K562 (cell line): ENCODE measurements around the gene GRAMD2A. TPM values are rescaled to one million over a fixed set of nuclear protein-coding genes. Genes with fewer than 3 reads are reported as not detected.

Experiments
- ATAC-seq: fragments of 200-7000 bp; cut with Tn5 transposase; 3 replicates; pipeline ENCODE4 v1.9.1; 2020; ENCODE audit warnings: moderate library complexity
- BruUV-seq: library from RNA; stranded (reverse); fragments of 400-500 nt; replicated peaks from 2 replicates; lab custom pipeline; 2021; lab: Mats Ljungman, UMichigan
- CTCF ChIA-PET: fragments of 300-600 bp; formaldehyde crosslinking; extraction: SDS; loops from one replicate; lab custom pipeline; 2021; ENCODE audit warnings: low intra/inter-chr PET ratio; lab: Yijun Ruan, JAX
- POLR2A ChIA-PET: fragments of 300-600, 350-650 bp; sonication (Branson Sonifier 250); formaldehyde crosslinking; extraction: SDS; loops from one replicate; lab custom pipeline; 2021; ENCODE audit warnings: antibody characterized with exemption, inconsistent platforms; lab: Yijun Ruan, JAX
- DNase-seq, 4 experiments: peaks; one replicate each; pipeline versions ENCODE4 v3.0.0 to v3.0.0-alpha.2; 2011 to 2018; ENCODE audit warnings: low spot score in 3 of 4, mixed read lengths in 3 of 4; ENCODE audit errors: extremely low read depth in 1 of 4
- FAIRE-seq: peaks from 2 replicates; lab custom pipeline; 2011; peaks lifted over from hg19 to GRCh38; lab: Jason Lieb, UNC
- H2AFZ ChIP-seq: 2 replicates; pipeline ENCODE4 v1.6.0; 2011; ENCODE audit warnings: low read depth, low read length, control low read depth, inconsistent platforms
- H3K27ac ChIP-seq: fragments of 200-600 bp; 3 replicates; pipeline ENCODE4 v1.8.0; 2011; ENCODE audit warnings: low read depth, mild to moderate bottlenecking, control low read depth, inconsistent platforms, low read length, moderate library complexity, mixed read lengths; ENCODE audit errors: extremely low read depth
- H3K27me3 ChIP-seq, 2 experiments: fragments of 300-600 bp in 1 of 2; 2 replicates in 1 of 2; 3 replicates in 1 of 2; pipeline versions ENCODE4 v1.6.0 to v1.8.0; 2011; ENCODE audit warnings: inconsistent platforms in 2 of 2, low read length in 2 of 2, mild to moderate bottlenecking in 1 of 2, mixed read lengths in 1 of 2, moderate library complexity in 1 of 2; ENCODE audit not compliant: control insufficient read depth in 2 of 2, insufficient read depth in 2 of 2
- H3K36me3 ChIP-seq: fragments of 300-600 bp; 3 replicates; pipeline ENCODE4 v1.8.0; 2011; ENCODE audit warnings: mild to moderate bottlenecking, low read length, inconsistent platforms; ENCODE audit not compliant: control insufficient read depth, insufficient read depth
- H3K4me1 ChIP-seq, 2 experiments: fragments of 200-600 bp in 1 of 2; replicated peaks in 1 of 2; 2 replicates in 1 of 2; 3 replicates in 1 of 2; pipeline versions ENCODE4 v1.5.1 to v1.8.0; 2011; ENCODE audit warnings: inconsistent platforms in 2 of 2, low read length in 2 of 2, mild to moderate bottlenecking in 1 of 2, mixed read lengths in 1 of 2, moderate library complexity in 1 of 2; ENCODE audit not compliant: control insufficient read depth in 2 of 2, insufficient read depth in 2 of 2
- H3K4me2 ChIP-seq: 2 replicates; pipeline ENCODE4 v1.6.1; 2011; ENCODE audit warnings: low read length, control low read depth, inconsistent platforms, mixed read lengths; ENCODE audit not compliant: insufficient read depth
- H3K4me3 ChIP-seq: fragments of 200-600 bp; sonication (generic), shearing (Covaris generic); 2 replicates; pipeline ENCODE4 v1.5.1; 2016; ENCODE audit warnings: control low read depth, inconsistent platforms
- H3K79me2 ChIP-seq: fragments of 200-600 bp; 3 replicates; pipeline ENCODE4 v1.8.0; 2011; ENCODE audit warnings: low read length, inconsistent platforms; ENCODE audit not compliant: control insufficient read depth, insufficient read depth
- H3K9ac ChIP-seq, 2 experiments: 2 replicates each; pipeline versions ENCODE4 v1.6.0 to v1.6.1; 2011; ENCODE audit warnings: low read depth in 2 of 2, low read length in 2 of 2, control low read depth in 1 of 2, inconsistent platforms in 1 of 2, mild to moderate bottlenecking in 1 of 2, mixed read lengths in 1 of 2; ENCODE audit not compliant: insufficient read depth in 1 of 2
- H3K9me1 ChIP-seq: one replicate; pipeline ENCODE4 v1.6.0; 2011; ENCODE audit warnings: inconsistent platforms, mild to moderate bottlenecking, low read length, moderate library complexity; ENCODE audit not compliant: control insufficient read depth, insufficient read depth
- H3K9me3 ChIP-seq: replicated peaks from 2 replicates; pipeline ENCODE4 v1.5.1; 2011; ENCODE audit warnings: low read depth, low read length, inconsistent platforms; ENCODE audit not compliant: control insufficient read depth, insufficient read depth
- H4K20me1 ChIP-seq: replicated peaks from 2 replicates; pipeline ENCODE4 v1.6.1; 2011; ENCODE audit warnings: low read length, inconsistent platforms, mixed read lengths; ENCODE audit not compliant: control insufficient read depth, insufficient read depth
- THRAP3 ChIP-seq: fragments of 450-650 bp; IDR thresholded peaks from 2 replicates; pipeline ENCODE4 v1.6.1; 2016; ENCODE audit warnings: mild to moderate bottlenecking, inconsistent platforms, borderline replicate concordance
- WGBS: fragments of 100-300 bp; shearing (Covaris generic); methylation state at CpG from one replicate; pipeline ENCODE4 v1.1.6; 2016; ENCODE audit warnings: low coverage, mixed read lengths; ENCODE audit not compliant: insufficient coverage; ENCODE audit errors: missing lambda C conversion rate; 5-methylcytosine and 5-hydroxymethylcytosine counted together
- in situ Hi-C: fragments of 300-500 bp; cut with MboI; formaldehyde crosslinking; loops from 4 replicates; pipeline ENCODE4 v1.15.0; 2018; ENCODE audit warnings: inconsistent platforms, mixed read lengths
- intact Hi-C: fragments of 100-400 bp; cut with micrococcal nuclease; formaldehyde crosslinking; loops from 2 replicates; pipeline ENCODE4 v1.14.2; 2022
- polyA plus RNA-seq, 8 experiments: library from polyadenylated mRNA; depleted of rRNA in 4 of 8; stranded (reverse) in 5 of 8; unstranded in 3 of 8; fragments of >200 nt; fragmentation: Nextera tagmentation in 2 of 8; fragmentation: Illumina TruSeq in 1 of 8; extraction: Ambion mirVana in 2 of 8; extraction: Trizol in 1 of 8; gene quantifications; 2 replicates each; pipeline versions ENCODE4 v1.2.1 to v1.2.3, GENCODE V29; 2011 to 2014; ENCODE audit warnings: inconsistent platforms in 1 of 8, missing spikeins in 1 of 8
- total RNA-seq, 7 experiments: library from RNA; depleted of rRNA in 6 of 7; stranded (reverse); fragments of >200 nt in 6 of 7; fragmentation: Illumina TruSeq in 2 of 7; extraction: Trizol in 2 of 7; gene quantifications; 2 replicates each; pipeline versions ENCODE4 v1.2.1 to v1.2.3, GENCODE V29; 2011 to 2021; ENCODE audit warnings: low replicate concordance in 1 of 7
- TF ChIP-seq, protein P1 (sequence below): fragments of 250-450 bp; sonication (Bioruptor Pico); IDR thresholded peaks from 2 replicates; pipeline ENCODE4 v1.5.0; 2020; ENCODE audit warnings: mild to moderate bottlenecking, borderline replicate concordance
- TF ChIP-seq, protein P2 (sequence below): sonication (generic); formaldehyde crosslinking; IDR thresholded peaks from 2 replicates; pipeline ENCODE4 v1.8.1; 2023; ENCODE audit warnings: mild to moderate bottlenecking, missing genetic modification reagents, moderate library complexity

GRAMD2A gene
- total and polyA plus RNA-seq, 9 of the 15 experiments (the other 6 are each of a cell fraction or from before 2014, with no cell fraction given) = 0.08 to 0.22 TPM; not detected in 7

- TF ChIP-seq, protein P1, sequence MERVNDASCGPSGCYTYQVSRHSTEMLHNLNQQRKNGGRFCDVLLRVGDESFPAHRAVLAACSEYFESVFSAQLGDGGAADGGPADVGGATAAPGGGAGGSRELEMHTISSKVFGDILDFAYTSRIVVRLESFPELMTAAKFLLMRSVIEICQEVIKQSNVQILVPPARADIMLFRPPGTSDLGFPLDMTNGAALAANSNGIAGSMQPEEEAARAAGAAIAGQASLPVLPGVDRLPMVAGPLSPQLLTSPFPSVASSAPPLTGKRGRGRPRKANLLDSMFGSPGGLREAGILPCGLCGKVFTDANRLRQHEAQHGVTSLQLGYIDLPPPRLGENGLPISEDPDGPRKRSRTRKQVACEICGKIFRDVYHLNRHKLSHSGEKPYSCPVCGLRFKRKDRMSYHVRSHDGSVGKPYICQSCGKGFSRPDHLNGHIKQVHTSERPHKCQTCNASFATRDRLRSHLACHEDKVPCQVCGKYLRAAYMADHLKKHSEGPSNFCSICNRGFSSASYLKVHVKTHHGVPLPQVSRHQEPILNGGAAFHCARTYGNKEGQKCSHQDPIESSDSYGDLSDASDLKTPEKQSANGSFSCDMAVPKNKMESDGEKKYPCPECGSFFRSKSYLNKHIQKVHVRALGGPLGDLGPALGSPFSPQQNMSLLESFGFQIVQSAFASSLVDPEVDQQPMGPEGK (CRISPR knock-in tag) = no peak
- TF ChIP-seq, all 486 proteins: peak for 2
These were observed 26.9 kb downstream of the GRAMD2A start (continued) for GRCh38 chr15:72170691-72171090.

DNA sequence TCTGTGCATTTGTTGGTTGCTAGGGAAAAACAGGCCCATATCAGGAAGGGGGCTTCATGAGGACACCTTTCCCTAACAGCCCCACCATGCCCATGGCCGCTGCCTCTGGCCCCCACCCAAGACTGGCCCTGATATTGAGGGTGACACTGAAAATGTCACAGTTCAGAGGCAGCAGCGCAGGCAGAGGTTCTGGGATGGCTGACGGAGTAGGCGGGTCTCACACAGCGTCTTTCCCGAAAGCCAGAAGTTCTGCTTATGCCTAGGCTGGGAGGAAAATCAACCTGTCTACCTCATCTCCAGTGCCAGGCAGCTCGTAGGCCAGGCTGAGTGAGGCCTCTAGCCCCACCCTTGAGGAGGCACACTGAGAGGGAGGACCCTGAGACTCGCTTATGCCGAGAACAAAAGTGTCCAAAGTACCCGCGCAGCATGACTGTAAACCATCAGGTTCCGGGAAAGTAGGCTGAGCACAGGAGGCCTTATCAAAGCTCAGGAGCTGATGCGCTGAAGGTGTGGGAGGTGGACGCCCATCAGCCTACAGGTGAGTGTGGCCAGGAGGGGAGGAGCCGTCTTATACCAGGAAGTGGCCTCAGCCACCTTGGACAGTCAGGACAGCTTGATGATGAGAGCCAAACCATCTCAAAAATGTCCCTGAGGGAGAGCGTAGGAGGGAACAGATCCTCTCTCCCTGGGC lies 27.5 kb downstream of the GRAMD2A start:
- Histone ChIP-seq H3K4me3 (no peak overlapping the region), H4K20me1 (0 out of 2 replicates have a peak, but pooled peaks cover 8% of the 10 kb centered on the region), H3K27ac (no peak overlapping the region), H2AFZ (no peak overlapping the region), H3K36me3 (no peaks in the 10 kb centered on the region), H3K79me2 (no peaks in the 10 kb centered on the region), H3K4me2 (no peak overlapping the region), H3K4me1 (peaks cover 8 to 12% of the 10 kb centered on the region in 2 experiments; a peak in 4 of 5 replicates), H3K27me3 (peaks cover 14 to 71% of the 10 kb centered on the region in 2 experiments), H3K9me3 (no peaks in the 10 kb centered on the region), H3K9ac (no peak overlapping the region), H3K9me1 (no peaks in the 10 kb centered on the region)
- peak in 1 of 4 experiments; percentile 10 for DNase-seq
- FAIRE-seq = no peak
- no peak; the same call in 2 of the 3 replicates for ATAC-seq
- ChIA-PET POLR2A (no interaction called here), CTCF (interaction anchor here (0.5 kb wide), 1 partner anchor 843 kb away, joined by 3 read pairs; no protein-coding TSS in a partner anchor)
- intact Hi-C loops (no loop called here), in situ Hi-C loops (no loop called here)
- TF ChIP-seq, protein P2, sequence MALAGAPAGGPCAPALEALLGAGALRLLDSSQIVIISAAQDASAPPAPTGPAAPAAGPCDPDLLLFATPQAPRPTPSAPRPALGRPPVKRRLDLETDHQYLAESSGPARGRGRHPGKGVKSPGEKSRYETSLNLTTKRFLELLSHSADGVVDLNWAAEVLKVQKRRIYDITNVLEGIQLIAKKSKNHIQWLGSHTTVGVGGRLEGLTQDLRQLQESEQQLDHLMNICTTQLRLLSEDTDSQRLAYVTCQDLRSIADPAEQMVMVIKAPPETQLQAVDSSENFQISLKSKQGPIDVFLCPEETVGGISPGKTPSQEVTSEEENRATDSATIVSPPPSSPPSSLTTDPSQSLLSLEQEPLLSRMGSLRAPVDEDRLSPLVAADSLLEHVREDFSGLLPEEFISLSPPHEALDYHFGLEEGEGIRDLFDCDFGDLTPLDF (CRISPR knock-in tag) = no peak
- TF ChIP-seq THRAP3 = no peak
- WGBS = 1% methylated on average over 15 of the region's 16 CpGs
- BruUV-seq = no TSS peak
